Right lobe of liver (tissue), 6 donors: ENCODE data around the gene KIAA1191. TPM values are rescaled to one million over a fixed set of nuclear protein-coding genes. Genes with fewer than 3 reads are reported as not detected.

ENCODE experiments used
- ATAC-seq, 4 donors: fragments of 200-7000 bp; cut with Tn5 transposase; one replicate each; pipeline ENCODE4 v1.9.1; 2020; ENCODE audit warnings: mild to moderate bottlenecking in 4 of 4, moderate library complexity in 4 of 4
- DNase-seq, 3 donors: peaks; one replicate each; pipeline ENCODE4 v3.0.0-alpha.2; 2020
- H3K27ac ChIP-seq, 3 donors: fragments of 200-600 bp; one replicate each; pipeline ENCODE4 v1.8.0; 2022
- H3K27me3 ChIP-seq, 2 donors: fragments of 200-600 bp; one replicate each; pipeline ENCODE4 v1.8.0; 2022
- H3K36me3 ChIP-seq, 4 donors: fragments of 200-600 bp; sonication (generic) in 1 of 4; one replicate each; pipeline versions ENCODE4 v1.5.1 to v1.8.0; 2017 to 2022; ENCODE audit warnings: control low read depth in 1 of 4
- H3K4me1 ChIP-seq, 4 donors: fragments of 200-600 bp; sonication (generic) in 1 of 4; one replicate each; pipeline versions ENCODE4 v1.5.1 to v1.8.0; 2017 to 2022; ENCODE audit warnings: control low read depth in 1 of 4
- H3K4me3 ChIP-seq, 3 donors: fragments of 200-600 bp; one replicate each; pipeline ENCODE4 v1.8.0; 2022
- H3K9me3 ChIP-seq, 4 donors: fragments of 200-600 bp; sonication (generic) in 1 of 4; one replicate each; pipeline versions ENCODE4 v1.5.1 to v1.8.0; 2017 to 2022; ENCODE audit warnings: control low read depth in 1 of 4
- CTCF ChIP-seq, 4 donors: fragments of 200-600 bp in 3 of 4; fragments of 450-650 bp in 1 of 4; IDR thresholded peaks; one replicate each; pipeline versions ENCODE4 v1.5.1 to v1.8.0; 2016 to 2022; ENCODE audit warnings: antibody characterized with exemption in 4 of 4, mild to moderate bottlenecking in 2 of 4
- POLR2A ChIP-seq: fragments of 450-650 bp; IDR thresholded peaks from one replicate; pipeline ENCODE4 v1.6.1; 2017; ENCODE audit warnings: antibody characterized with exemption, mild to moderate bottlenecking
- WGBS: methylation state at CpG from one replicate; pipeline ENCODE4 v1.1.6; 2018; ENCODE audit warnings: low coverage, low lambda C conversion rate; ENCODE audit not compliant: insufficient coverage; ENCODE audit errors: missing lambda C conversion rate; 5-methylcytosine and 5-hydroxymethylcytosine counted together
- intact Hi-C, 2 donors: fragments of 100-400 bp; cut with DNase I; formaldehyde crosslinking; loops; one replicate each; pipeline versions ENCODE4 v1.11.2 to v1.14.1; 2022
- total RNA-seq, 6 experiments: library from RNA; depleted of rRNA in 2 of 6; stranded (reverse); fragments of >200 nt in 2 of 6; fragmentation: NEBNext Ultra II Directional in 3 of 6; extraction: Animal tissue kit (Norgen Biotek cat#: 25700) in 3 of 6; gene quantifications; one replicate each; pipeline versions ENCODE4 v1.1.0 to v1.2.4, GENCODE V29; 2016 to 2023
- donor health status: DM: no; HTN: yes; CAD: no.
- donor health status: DM: no; HTN: no; CAD: no.
- donor health status: DM: no; HTN: no; CAD: no.
- donor health status: DM: no; HTN: yes; CAD: no.
- donor health status: DM: no; HTN: yes; CAD: no.

Gene KIAA1191
- total RNA-seq, 6 experiments from 2014 or later: 49.7 to 65.0 (median 57.6) TPM

GRCh38 chr5:176400382-176401156, 39.0 kb upstream of the KIAA1191 start:
- no peaks in the 10 kb centered on the region for H3K9me3 ChIP-seq
- no peak for DNase-seq
- 70% methylated on average over 2 of the region's 17 CpGs for WGBS
- H3K27ac ChIP-seq: no peak overlapping the region
- H3K4me3 ChIP-seq: no peak overlapping the region
- no peaks in the 10 kb centered on the region for H3K4me1 ChIP-seq
- H3K27me3 ChIP-seq: no peaks in the 10 kb centered on the region
- intact Hi-C loops: no loop called here
- no peaks in the 10 kb centered on the region for H3K36me3 ChIP-seq
- TF ChIP-seq POLR2A (no peak), CTCF (IDR thresholded peaks at IDR 0.05) (no peak)
- ATAC-seq: peak in 1 of 4 donors; percentile 17

GRCh38 chr5:176397736-176398420, 36.3 kb upstream of the KIAA1191 start:
- H3K4me1 ChIP-seq: no peaks in the 10 kb centered on the region
- H3K27me3 ChIP-seq: no peaks in the 10 kb centered on the region
- no peaks in the 10 kb centered on the region for H3K9me3 ChIP-seq
- WGBS: 94% methylated on average over 7 of the region's 18 CpGs
- TF ChIP-seq CTCF (IDR thresholded peaks at IDR 0.05) (no peak), POLR2A (no peak)
- DNase-seq: no peak
- no peak for ATAC-seq
- H3K4me3 ChIP-seq: no peak overlapping the region
- no peak overlapping the region for H3K27ac ChIP-seq
- peaks cover 0 to under 1% (median 0%) of the 10 kb centered on the region in 4 donors for H3K36me3 ChIP-seq
- intact Hi-C loops: no loop called here

- intact Hi-C loops: no loop called here
- no peak overlapping the region for H3K27ac ChIP-seq
- no peak for TF ChIP-seq CTCF (IDR thresholded peaks at IDR 0.05)
- TF ChIP-seq POLR2A: no peak
- H3K27me3 ChIP-seq: no peaks in the 10 kb centered on the region
- ATAC-seq (no peak), DNase-seq (no peak)
- H3K4me3 ChIP-seq: no peak overlapping the region
- H3K4me1 ChIP-seq: no peaks in the 10 kb centered on the region
- WGBS: 63% methylated on average over 5 of the region's 6 CpGs
- H3K36me3 ChIP-seq: peaks cover 0 to 9% (median 0%) of the 10 kb centered on the region in 4 donors
- H3K9me3 ChIP-seq: no peaks in the 10 kb centered on the region
Observed at GRCh38 chr5:176396330-176396729, 34.8 kb upstream of the KIAA1191 start.

- ATAC-seq (no peak), DNase-seq (no peak)
- Histone ChIP-seq H3K36me3 (peaks cover 0 to 9% (median 0%) of the 10 kb centered on the region in 4 donors), H3K4me1 (peaks cover 0 to under 1% (median 0%) of the 10 kb centered on the region in 4 donors), H3K27ac (no peak overlapping the region), H3K9me3 (no peaks in the 10 kb centered on the region), H3K27me3 (no peaks in the 10 kb centered on the region), H3K4me3 (no peak overlapping the region)
- intact Hi-C loops: no loop called here
- TF ChIP-seq POLR2A (no peak), CTCF (IDR thresholded peaks at IDR 0.05) (no peak)
- WGBS: 90% methylated on average over 7 of the region's 11 CpGs
Observed at GRCh38 chr5:176394881-176395675, 33.5 kb upstream of the KIAA1191 start.
